PC-9 (cell line): ENCODE results near the gene VPS37B.

Experiments
- CTCF ChIP-seq: fragments of 200-600 bp; sonication (generic); conservative IDR thresholded peaks from 2 replicates; pipeline ENCODE4 v1.6.1; 2017; ENCODE audit warnings: mixed run types, antibody characterized with exemption, mild to moderate bottlenecking, moderate library complexity
- EZH2 ChIP-seq: fragments of 200-600 bp; sonication (generic); IDR thresholded peaks from 2 replicates; pipeline ENCODE4 v1.8.0; 2017; ENCODE audit warnings: antibody characterized with exemption, low read depth

GRCh38 chr12:122935318-122935717 lies 39.4 kb upstream of the VPS37B start:
- TF ChIP-seq CTCF (no peak), EZH2 (no peak)
